ENCODE results near the gene CFAP157. TPM values are rescaled to one million over a fixed set of nuclear protein-coding genes. Genes with fewer than 3 reads are reported as not detected.

The CFAP157 gene
- total and polyA plus RNA-seq, 2 donors (not counting 3 experiments of a cell fraction or from before 2014, with no cell fraction given): 0.03 TPM; not detected in 1

DNA sequence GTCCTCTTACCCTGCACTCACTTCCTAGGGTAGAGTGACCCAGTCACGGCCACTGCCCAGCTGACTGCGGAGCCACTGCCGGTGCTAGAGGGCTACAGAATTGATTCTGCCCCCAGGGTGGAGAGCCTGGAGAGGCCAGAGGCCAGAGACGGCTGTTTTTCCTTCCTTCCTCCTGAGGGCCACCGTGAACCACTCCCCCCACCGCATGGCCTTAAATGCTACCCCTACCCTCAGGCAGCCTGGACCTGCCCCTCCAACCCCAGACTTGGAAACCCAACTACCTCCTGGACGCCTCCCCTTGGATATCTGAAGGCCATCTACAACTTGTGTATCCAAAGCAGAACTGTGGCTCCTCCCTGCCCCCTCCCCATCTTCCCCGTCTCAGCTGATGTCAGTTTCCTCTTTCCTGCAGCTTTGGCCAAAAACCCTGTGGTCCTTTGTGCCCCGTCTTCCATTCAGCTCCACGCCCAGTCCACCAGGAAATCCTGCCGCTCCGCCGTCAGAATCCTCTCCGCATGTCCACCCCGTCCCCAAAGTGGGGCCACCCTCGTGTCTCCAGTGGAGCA lies 55.4 kb downstream of the CFAP157 start:
- H3K36me3 ChIP-seq (ENCODE audit: control insufficient read depth in 2 of 2, extremely low read depth in 1 of 2, insufficient read depth in 2 of 2, low read length in 2 of 2): peaks cover 13 to 32% of the 10 kb centered on the region in 2 experiments
- peak; percentile 95 for FAIRE-seq
- H3K4me2 ChIP-seq (ENCODE audit: insufficient read depth, low read length): peak overlapping the region; percentile 44
- ChIA-PET CTCF (interaction anchor here (0.6 to 11.3 kb wide), 6 partner anchors 9 to 39 kb away, joined by 3 to 167 read pairs (median 8); partner anchors contain the start of genes CDK9, SH2D3C and TOR2A), POLR2A (interaction anchor here (0.6 to 3.0 kb wide), 2 partner anchors 9 to 196 kb away, joined by 3 to 18 read pairs; no protein-coding TSS in a partner anchor)
- no peaks in the 10 kb centered on the region for H4K20me1 ChIP-seq (replicated peaks; ENCODE audit: control insufficient read depth, extremely low read depth, insufficient read depth, low read length)
- no peak overlapping the region for H2AFZ ChIP-seq (ENCODE audit: low read depth, low read length)
- intact Hi-C loops (cut with micrococcal nuclease) (loop anchor here (1.0 kb wide), 1 partner anchor 8 kb away; no protein-coding TSS in a partner anchor), dilution Hi-C loops (cut with MboI; ENCODE audit: extremely low pct_ligation_motif_present, low sequenced_read_pairs) (no loop called here)
- TF ChIP-seq JUN (IDR thresholded peaks at IDR 0.05; ENCODE audit: borderline replicate concordance, insufficient read depth, insufficient read length, low read depth): peak; percentile 8
- TF ChIP-seq, protein P1, sequence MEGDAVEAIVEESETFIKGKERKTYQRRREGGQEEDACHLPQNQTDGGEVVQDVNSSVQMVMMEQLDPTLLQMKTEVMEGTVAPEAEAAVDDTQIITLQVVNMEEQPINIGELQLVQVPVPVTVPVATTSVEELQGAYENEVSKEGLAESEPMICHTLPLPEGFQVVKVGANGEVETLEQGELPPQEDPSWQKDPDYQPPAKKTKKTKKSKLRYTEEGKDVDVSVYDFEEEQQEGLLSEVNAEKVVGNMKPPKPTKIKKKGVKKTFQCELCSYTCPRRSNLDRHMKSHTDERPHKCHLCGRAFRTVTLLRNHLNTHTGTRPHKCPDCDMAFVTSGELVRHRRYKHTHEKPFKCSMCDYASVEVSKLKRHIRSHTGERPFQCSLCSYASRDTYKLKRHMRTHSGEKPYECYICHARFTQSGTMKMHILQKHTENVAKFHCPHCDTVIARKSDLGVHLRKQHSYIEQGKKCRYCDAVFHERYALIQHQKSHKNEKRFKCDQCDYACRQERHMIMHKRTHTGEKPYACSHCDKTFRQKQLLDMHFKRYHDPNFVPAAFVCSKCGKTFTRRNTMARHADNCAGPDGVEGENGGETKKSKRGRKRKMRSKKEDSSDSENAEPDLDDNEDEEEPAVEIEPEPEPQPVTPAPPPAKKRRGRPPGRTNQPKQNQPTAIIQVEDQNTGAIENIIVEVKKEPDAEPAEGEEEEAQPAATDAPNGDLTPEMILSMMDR (IDR thresholded peaks at IDR 0.05; ENCODE audit: extremely low read depth in 1 of 2, insufficient read depth in 1 of 2, low read depth in 1 of 2, low read length in 2 of 2): no peak
- TF ChIP-seq POLR2A (IDR thresholded peaks at IDR 0.05; ENCODE audit: low read depth, low read length): peak; percentile 68
- peak; percentile 74 for TF ChIP-seq POLR2AphosphoS5 (IDR thresholded peaks at IDR 0.05; ENCODE audit: insufficient read depth, low read depth, low read length)
- TF ChIP-seq, protein P2, sequence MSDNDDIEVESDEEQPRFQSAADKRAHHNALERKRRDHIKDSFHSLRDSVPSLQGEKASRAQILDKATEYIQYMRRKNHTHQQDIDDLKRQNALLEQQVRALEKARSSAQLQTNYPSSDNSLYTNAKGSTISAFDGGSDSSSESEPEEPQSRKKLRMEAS (IDR thresholded peaks at IDR 0.05; ENCODE audit: insufficient read depth, insufficient read length): no peak
- TF ChIP-seq GATA2 (IDR thresholded peaks at IDR 0.05; ENCODE audit: insufficient read depth, insufficient read length, low read depth, low read length): peak; percentile 82
- peak; percentile 43 for TF ChIP-seq MYC (IDR thresholded peaks at IDR 0.05; ENCODE audit: low read depth, low read length)
- TF ChIP-seq EZH2 (IDR thresholded peaks at IDR 0.05; ENCODE audit: borderline replicate concordance, low read depth, low read length, severe bottlenecking): no peak
- TF ChIP-seq FOS (IDR thresholded peaks at IDR 0.05; ENCODE audit: borderline replicate concordance, insufficient read depth, low read length): peak; percentile 19
- peak overlapping the region; percentile 70 for H3K9ac ChIP-seq (replicated peaks; ENCODE audit: extremely low read depth, insufficient read depth, low read length)
- peaks cover 57% of the 10 kb centered on the region for H3K4me1 ChIP-seq (ENCODE audit: control insufficient read depth, extremely low read depth, insufficient read depth, low read length)
- no peaks in the 10 kb centered on the region for H3K27me3 ChIP-seq (ENCODE audit: control insufficient read depth in 2 of 2, insufficient read depth in 2 of 2, low read length in 2 of 2)
- peak; percentile 74 for DNase-seq (ENCODE audit: low read depth, low spot score)
- H3K9me1 ChIP-seq (replicated peaks; ENCODE audit: control insufficient read depth, extremely low read depth, insufficient read depth, low read length): no peaks in the 10 kb centered on the region
- H3K9me3 ChIP-seq (replicated peaks; ENCODE audit: control insufficient read depth, insufficient read depth, low read length): no peaks in the 10 kb centered on the region
- no TSS peak for BruUV-seq (replicated peaks)
- H3K27ac ChIP-seq (ENCODE audit: insufficient read depth, low read depth, low read length): peak overlapping the region; percentile 95
- H3K4me3 ChIP-seq (replicated peaks in 1 of 3; ENCODE audit: insufficient read depth in 1 of 3, low read depth in 1 of 3, low read length in 3 of 3): peak overlapping the region in 2 of 3 experiments; percentile 4 to 5
- peaks cover 45% of the 10 kb centered on the region for H3K79me2 ChIP-seq (ENCODE audit: control insufficient read depth, insufficient read depth, low read length)

Measured in endothelial cell of umbilical vein (primary cell).